Neural cell (in vitro differentiated cells): Measurements from ENCODE around the gene TSTD1.

Experiments
- EP300 ChIP-seq: fragments of 450-650 bp; conservative IDR thresholded peaks from 2 replicates; pipeline ENCODE4 v1.6.1; 2014; ENCODE audit warnings: antibody characterized with exemption, mild to moderate bottlenecking, moderate library complexity; ENCODE audit not compliant: poor library complexity, severe bottlenecking
- EZH2 ChIP-seq: fragments of 200-600, 300-800 bp; shearing (Covaris generic), sonication (generic); IDR thresholded peaks from 2 replicates; pipeline ENCODE4 v1.6.1; 2014; ENCODE audit warnings: antibody characterized with exemption, low read length, borderline replicate concordance, mild to moderate bottlenecking; ENCODE audit not compliant: insufficient read depth, poor library complexity, severe bottlenecking
- POLR2AphosphoS5 ChIP-seq: IDR thresholded peaks from 2 replicates; pipeline ENCODE4 v1.6.1; 2012
- TAF1 ChIP-seq: IDR thresholded peaks from 2 replicates; pipeline ENCODE4 v1.6.1; 2012; ENCODE audit warnings: low read depth
- TF ChIP-seq, protein P1 (sequence below): fragments of 450-650 bp; IDR thresholded peaks from 2 replicates; pipeline ENCODE4 v1.5.1; 2014; ENCODE audit warnings: antibody characterized with exemption, mild to moderate bottlenecking, moderate library complexity; ENCODE audit not compliant: poor library complexity, severe bottlenecking

DNA sequence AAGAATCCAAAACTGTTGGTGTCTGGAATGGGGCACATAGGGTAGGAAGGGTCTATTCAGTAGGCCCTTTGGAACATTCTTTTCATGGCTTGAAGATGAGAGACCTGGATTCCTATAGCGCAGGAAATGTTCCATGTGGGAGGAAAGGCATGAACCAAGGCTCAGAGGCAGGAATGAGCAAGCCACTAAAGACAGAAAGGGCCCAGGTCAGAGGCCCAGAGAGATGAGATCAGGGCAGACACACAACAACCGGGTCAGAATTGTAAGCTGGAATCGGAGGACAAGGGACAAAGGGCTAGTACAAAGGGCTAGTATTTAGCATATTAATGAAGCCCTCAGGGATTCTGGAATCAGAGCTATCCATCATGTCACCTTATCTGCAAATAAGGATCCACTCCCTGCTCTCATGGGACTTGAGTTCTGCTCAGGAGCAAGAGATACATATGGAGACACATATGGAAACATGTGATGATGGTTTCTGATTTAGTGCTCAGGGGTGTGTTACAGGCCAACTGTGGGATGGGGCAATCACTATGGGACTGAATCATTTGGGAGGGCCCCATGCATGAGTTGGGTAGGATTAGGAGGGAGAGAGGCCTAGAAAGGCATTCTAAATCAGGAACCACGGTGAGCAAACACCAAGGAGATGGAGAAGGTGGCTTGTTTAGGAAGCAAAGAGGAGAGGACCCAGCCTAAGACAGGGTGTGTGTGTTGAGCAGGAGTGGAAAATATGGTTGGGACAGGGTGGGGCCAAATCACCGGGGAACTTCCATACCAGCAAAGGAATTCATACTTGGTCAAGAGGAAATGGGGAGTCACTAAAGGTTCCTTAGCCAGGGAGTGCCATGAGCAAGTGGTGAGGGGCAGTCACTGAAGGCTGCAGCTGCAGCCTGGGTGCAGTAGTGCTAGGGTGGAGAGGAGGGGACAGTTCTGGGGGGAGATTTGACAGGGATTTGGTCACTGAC lies 42.0 kb upstream of the TSTD1 start:
- TF ChIP-seq, protein P1, sequence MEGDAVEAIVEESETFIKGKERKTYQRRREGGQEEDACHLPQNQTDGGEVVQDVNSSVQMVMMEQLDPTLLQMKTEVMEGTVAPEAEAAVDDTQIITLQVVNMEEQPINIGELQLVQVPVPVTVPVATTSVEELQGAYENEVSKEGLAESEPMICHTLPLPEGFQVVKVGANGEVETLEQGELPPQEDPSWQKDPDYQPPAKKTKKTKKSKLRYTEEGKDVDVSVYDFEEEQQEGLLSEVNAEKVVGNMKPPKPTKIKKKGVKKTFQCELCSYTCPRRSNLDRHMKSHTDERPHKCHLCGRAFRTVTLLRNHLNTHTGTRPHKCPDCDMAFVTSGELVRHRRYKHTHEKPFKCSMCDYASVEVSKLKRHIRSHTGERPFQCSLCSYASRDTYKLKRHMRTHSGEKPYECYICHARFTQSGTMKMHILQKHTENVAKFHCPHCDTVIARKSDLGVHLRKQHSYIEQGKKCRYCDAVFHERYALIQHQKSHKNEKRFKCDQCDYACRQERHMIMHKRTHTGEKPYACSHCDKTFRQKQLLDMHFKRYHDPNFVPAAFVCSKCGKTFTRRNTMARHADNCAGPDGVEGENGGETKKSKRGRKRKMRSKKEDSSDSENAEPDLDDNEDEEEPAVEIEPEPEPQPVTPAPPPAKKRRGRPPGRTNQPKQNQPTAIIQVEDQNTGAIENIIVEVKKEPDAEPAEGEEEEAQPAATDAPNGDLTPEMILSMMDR = no peak
- TF ChIP-seq TAF1 (no peak), POLR2AphosphoS5 (no peak), EZH2 (no peak), EP300 (no peak)
